GM19099 (cell line): ENCODE results near the gene PFDN2.

Experiments used
- POLR2A ChIP-seq: IDR thresholded peaks from 3 replicates; pipeline ENCODE4 v1.6.1; 2011; ENCODE audit warnings: low read depth; ENCODE audit not compliant: insufficient read length; ENCODE audit errors: extremely low read depth

Gene PFDN2

DNA sequence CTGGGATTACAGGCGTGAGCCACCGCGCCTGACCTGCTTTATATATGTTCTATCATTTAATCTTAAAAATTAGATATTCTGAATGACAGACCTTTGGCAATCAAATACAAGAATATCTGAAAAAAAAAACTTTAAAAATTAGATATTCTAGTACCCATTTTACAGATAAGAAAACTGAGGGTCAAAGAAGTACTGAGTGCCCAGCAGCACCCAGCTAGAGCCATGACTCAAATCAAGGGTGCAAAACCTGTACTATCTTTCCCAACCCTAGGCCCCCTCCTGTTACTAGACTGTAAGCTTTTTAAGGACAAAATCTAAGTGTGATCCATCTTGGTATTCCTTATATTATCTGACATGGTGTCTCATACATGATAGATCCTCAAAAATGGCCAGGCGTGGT, 56.4 kb downstream of the PFDN2 start:
- TF ChIP-seq POLR2A = no peak

DNA sequence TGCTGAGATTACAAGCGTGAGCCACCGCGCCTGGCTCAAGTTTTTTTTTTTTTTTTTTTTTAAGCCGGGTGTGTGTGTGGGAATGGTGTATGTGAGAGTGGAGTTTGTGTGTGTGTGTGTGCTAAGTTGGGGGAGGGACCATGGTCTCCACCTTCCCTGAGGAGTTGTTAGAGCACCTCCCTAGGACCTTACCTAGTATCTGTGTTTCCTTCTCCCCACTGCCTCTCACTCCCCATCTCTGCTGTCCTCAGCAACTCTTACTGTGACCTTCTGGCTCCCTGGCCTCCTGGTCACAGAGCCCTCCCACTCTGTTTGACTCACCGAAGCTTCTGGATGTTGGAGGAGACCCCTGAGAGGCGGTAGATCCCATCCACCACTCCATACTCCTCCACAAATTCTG, 58.5 kb downstream of the PFDN2 start:
- no peak for TF ChIP-seq POLR2A

DNA sequence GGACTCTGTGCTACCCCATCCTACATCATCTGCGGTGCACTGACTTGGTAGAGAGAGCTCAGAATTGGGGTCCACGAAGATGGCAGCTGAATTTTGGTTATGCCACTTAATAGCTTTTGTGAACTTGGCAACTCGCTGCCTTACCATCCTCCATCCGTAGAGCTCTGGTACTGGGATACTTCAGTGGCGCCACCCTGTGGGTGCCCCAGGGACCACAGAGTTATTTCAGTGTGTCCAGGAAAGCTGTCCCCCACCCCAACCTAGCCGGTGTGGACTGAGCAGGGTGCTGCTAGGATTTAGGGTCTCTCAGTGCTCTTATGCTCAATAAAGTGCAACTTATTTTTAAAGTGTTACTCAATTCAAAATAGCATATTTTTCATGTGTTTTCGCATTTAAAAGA, 63.0 kb downstream of the PFDN2 start:
- TF ChIP-seq POLR2A = no peak

DNA sequence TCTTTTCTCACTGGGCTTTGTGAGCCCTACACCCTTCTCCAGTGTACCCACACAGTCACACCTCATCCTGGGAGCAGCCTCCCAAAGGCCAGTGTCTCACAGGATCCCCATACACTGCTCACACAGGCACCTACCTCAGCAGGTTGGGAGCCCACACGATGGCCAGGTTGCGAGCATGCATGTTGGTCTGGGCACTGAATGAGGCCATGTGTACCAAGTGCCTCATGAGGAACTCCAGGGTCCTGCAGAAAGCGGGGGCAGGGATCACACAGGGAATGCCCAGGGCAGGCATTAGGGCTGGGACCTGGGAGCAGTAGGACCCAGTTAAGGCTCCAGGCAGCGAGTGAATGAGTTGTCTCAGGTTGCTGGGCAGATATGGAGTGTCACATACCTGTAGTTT, 63.6 kb downstream of the PFDN2 start:
- no peak for TF ChIP-seq POLR2A

DNA sequence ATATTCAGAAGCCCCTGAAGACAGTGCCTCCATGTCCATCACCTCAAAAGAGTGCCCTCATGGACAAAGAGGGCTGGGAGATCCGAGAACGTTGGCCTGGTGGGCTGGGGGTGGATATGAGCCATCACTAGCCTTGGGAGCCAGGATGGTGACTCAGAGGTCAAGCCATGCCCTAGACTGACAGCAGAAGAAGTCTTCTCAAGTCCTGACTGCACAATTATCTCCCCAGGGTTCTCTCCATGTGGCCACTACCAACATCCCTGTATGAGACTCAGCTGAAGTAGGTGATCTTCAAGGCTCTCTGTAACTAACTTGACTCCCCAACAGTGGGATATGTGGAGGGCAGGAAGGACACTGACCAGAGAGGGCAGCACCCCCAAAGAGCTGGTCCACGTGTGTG, 64.9 kb downstream of the PFDN2 start:
- no peak for TF ChIP-seq POLR2A

DNA sequence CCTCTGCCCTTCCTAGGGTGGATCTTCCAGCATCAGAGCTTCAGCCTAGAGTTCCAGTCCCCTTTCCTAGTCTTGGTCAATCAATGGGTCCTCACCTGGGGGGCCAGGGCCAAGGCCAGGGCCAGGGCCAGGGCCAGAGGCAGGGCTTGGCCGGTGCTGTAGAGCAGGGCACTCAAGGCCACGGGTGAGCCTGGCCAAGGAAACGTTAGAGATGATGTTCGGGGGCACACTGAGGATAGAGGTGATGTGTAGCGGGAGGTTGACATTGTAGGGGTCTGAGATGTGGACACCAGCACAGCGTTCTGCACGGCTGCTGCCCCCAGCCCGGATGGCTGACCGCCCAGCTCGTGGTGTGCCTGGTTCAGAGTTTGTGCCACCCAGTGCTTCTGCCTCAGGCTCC, 66.6 kb downstream of the PFDN2 start:
- no peak for TF ChIP-seq POLR2A
